ENCODE results near the gene IGFBP7.

Gene IGFBP7

DNA sequence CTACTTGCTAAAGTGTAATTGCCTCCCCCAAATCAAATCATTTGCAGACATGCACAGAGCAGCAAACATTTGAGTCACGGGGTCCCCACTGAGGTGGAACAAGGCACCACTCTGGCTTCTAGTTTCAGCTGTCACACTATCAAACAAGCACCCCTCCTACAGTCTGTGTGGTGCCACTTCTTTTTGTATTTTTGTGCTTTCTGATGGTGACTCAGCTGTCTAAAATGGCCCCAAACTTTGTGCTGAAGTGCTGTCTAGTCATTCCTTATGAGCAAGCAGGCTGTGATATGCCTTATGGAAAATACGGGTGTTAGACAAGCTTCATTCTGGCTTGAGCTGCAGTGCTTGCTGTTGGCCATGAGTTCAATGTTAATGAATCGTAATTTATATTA, 15.4 kb downstream of the IGFBP7 start:
- DNase-seq, result no peak

DNA sequence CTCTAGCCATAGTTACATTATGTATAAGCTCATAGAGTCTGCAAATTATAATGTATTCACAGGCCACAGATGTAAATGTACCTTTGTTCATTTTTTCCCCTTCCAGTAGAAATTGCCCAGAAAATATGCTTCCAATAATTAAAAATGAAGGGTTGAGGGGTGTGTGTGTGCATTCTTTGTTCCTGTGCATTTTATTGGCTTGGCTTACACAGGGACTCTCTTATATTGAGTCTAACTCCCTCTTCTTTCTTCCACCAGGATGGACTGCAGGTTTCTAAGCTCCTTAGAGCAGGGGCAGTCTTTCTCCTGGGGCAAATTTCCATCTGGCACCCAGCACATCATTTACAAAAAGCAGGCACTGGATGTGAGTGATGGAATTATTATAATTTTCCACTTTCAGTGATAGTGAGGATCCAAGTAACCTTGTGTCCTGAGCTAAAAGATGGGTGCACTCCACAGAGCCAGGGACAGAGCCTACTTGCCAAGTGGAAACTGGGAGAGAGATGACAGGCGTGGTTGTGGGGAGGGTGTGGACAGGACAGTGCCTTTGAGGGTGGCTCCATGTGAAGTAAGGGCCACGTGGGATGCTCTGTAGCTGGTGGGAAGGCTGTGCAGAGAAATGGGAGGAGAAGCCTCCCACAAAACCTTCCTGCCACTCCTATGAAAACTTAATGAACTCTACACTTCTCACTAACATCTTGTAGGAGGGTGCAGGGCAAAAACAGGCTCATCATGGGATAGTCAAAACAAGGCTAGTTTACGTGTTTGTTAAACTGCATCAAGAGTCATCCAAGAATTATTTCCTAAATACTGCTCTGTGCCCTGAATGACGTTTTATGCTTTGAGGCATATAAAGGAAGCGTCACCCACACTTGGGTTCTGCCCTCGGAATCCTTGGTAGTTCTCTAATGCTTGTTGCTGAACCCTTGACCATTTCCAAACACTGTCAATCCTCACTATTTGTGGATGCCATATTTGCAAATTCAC, 16.0 kb downstream of the IGFBP7 start:
- no peak for DNase-seq

DNA sequence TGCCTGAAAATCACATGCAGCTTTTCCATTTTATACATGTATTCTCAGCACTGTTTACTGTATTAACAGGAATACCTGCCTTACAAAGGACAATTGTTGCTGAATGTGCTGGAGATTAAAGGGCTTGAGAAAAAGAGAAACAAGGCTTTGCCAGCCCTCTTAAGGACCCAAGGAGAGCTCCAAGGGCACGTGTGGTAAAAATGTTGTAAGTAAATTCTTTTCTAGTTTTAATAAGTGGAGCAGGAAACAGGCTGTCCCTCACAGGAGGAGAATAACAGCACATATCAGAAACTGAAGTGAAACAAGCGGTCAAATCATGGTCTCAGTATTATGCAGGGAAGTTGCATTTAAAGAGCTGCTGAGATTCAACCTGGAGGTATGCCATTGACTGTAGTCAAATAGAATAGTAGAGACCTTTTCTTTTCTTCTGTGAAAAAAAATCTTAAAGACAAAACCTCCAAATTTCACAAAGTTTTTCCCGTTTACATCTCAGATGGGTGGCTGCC, 18.5 kb downstream of the IGFBP7 start:
- no peak for DNase-seq

DNA sequence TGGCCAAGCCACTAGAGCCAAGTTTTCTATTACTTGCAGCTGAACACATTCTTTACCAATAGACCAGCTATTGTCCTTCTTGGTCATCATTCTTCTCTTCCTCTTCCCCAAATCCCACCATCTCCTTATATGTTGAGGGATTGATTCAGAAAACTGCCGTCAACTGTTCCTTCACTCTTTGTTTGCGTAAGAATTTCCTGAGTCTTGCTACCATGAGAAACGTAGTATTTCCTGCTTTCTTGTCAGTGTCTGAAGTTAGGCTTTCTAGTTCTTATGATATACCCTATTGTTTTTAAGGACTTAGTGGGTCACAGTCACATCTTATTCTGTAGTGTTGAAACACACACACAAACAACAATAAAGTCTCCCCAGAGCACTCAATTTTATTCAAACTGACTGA, 20.1 kb downstream of the IGFBP7 start:
- DNase-seq, result no peak

DNA sequence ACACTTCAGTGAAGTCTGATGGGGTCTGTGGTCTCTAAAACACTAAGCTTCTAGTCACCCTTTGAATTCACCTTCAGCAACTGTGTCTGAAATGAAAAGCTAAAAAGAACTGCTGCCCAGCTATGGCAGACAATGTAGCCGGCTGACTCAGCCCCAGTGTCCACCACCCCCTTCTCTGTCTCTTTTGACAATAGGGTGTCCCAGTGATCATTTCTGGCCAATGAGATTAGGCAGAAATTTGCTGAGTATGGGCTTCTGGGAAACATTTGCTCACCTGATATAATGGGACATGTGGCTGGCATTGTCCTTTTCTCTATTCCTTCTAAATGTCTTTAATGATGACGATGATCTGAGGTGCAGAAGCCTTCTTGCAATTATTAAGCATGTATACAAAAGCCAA, 20.6 kb downstream of the IGFBP7 start:
- DNase-seq, result no peak

DNA sequence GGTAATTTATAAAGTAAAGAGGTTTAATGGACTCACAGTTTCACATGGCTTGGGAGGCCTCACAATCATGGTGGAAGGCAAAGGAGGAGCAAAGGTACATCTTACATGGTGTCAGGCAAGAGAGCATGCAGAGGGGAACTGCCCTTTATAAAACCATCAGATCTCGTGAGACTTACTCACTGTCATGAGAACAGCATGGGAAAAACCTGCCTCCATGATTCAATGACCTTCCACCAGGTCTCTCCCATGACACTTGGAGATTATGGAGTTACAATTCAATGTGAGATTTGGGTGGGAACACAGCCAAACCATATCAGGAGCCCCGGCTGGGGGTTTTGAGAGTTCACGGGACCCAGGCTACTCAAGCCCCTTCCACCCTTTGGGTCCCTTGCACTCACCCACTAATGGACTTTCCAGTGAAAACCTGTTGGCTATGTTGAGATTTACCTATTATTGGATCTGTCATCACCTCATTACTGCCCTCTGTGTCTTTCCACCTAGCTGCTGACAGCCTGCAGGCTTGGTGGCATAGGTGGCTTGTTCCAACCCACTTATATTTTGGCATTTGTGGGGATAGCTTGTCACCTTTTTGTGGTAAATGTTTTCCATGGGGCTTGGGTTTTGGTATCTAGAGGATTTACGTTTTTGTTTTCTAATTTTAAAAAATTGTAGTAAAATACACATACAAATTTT, 24.0 kb downstream of the IGFBP7 start:
- DNase-seq, result no peak

DNA sequence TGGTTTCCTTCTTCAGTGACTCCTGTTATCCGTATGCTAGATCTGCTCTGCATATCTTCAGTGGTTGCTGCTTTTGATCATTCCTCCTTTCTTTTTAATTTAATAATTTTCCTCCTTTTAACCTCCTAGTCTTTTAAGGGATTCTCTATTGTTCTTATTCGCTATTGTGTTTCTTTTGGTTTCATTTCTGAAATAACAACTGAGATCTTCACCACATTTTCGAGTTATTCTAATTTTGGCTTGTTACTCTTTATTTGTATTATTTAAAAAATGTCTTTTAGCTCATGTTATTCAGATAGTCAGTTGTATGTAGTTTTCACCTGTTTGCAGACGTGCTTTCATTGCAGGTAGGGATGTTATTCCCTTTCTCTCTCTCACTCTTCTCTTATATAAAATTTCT, 24.9 kb downstream of the IGFBP7 start:
- no peak for DNase-seq

DNA sequence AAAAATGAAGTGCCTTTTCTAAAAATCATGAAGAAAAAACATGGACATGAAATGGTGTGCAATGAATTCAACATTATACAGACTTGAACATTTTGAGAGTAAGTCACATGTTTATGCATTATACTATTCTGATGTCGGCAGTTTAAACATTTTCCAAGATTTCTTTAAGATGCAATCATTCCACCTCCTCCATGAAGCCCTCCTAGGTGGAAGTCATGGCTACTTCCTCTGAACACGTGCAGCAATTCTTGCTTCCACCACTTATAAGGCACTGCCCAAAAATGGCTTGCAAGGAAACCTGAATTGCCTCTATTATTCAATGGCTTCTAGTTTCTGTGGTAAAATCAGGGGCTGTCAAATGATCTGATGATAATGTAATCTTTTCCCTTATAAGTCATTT, 25.8 kb downstream of the IGFBP7 start:
- DNase-seq, result no peak

DNA sequence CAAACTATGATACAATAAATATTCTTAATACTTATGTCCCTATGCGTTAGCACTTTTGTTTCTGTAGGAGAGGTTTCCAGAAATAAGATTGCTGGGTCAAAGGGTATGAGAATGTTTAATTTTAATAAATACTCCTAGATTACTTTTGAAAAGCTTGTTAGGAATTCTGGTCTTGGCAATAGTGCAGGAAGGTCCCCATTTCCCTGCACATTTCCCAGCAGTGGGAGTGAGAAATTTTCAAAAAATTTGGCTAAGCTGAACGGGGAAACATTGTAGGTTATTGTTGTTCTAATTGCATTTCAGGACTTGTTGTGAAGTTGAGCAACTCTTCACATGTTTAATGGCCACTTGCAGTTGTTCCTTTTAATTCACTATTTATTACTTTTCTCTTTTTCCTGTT, 27.1 kb downstream of the IGFBP7 start:
- no peak for DNase-seq

DNA sequence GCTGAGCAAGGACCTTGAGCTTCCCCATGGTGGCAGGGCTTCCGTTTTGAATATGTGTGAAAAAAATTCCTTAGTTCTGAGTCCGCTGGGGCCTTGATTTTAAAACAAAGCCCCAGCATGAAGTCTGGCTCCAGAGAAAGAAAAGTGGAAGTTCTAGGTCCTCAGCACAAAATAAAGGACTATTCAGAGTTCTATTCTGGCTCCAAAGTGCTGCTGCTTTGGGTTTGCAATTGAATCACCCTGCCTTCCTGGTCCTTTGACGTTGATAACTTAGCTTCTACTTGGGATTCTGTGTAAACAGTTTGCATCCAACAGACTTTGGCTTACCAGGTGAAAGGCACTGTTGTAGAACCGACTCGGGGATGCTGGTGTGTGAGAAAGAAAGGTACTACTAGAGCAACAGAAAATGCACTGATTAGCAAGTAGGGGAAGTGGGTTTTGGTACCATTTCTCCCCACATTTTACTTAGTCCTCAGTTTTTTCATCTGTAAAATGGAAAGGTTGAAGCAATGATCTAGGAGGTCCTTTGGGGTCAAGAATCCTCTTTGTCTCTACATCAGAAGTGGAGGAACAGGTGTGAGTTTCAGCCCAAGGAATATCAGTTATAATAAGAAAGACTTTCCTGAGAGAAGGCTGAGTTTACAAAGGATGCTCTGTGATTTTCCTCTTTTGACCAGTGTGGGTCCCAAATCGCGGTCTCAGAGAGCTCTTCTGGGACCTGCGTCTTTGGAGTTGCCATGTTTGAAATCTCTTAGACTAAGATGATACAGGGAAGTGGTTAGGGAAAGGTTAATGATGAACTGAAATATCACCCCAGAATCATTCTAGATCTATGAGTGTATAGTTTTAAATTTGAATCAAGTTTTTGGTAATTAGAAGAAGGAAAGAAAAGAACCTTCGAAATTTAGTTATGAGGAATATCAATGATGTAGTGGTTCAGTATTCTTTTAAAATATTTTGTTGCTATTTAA, 28.2 kb downstream of the IGFBP7 start:
- no peak for DNase-seq

DNA sequence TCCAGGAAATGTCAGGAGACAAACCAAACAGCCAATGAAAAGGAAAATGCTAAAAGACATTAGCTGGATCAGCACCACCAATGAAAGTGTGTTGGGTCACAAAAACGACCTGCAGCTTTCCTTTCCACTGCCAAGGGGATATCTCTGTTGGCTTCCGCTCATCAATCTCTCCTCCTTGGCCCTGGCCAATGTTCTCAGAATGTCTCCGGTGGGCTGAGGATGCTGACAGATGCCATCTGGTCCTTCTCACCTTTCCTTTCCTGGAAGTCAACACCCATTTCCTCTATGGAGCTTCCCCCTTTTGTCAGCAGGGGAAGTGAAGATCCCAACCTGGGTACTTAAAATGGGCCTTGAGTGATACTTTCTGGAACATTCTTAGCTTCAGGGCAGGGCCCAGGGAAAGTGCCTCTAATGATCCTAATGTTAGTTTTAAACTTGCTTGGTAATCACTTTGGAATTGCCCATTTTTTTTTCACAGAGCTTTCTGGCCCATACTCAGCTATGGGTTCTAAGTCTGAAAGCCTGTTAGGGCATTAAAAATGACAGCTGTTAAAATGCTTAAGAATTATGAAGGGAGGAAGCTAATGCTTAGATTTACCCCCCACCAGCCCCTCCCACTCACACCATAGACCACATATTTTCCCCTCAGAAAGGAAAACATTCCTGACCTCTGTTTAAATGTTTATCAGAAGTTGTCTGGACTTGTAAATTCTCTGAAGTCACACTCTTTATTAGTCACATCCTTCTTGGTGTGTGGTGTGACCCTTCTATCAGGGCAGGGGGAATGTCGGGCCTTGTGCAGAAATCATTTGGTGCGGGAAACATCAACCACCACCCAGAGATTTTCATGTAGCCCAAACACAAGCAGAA, 29.2 kb downstream of the IGFBP7 start:
- DNase-seq, result no peak

DNA sequence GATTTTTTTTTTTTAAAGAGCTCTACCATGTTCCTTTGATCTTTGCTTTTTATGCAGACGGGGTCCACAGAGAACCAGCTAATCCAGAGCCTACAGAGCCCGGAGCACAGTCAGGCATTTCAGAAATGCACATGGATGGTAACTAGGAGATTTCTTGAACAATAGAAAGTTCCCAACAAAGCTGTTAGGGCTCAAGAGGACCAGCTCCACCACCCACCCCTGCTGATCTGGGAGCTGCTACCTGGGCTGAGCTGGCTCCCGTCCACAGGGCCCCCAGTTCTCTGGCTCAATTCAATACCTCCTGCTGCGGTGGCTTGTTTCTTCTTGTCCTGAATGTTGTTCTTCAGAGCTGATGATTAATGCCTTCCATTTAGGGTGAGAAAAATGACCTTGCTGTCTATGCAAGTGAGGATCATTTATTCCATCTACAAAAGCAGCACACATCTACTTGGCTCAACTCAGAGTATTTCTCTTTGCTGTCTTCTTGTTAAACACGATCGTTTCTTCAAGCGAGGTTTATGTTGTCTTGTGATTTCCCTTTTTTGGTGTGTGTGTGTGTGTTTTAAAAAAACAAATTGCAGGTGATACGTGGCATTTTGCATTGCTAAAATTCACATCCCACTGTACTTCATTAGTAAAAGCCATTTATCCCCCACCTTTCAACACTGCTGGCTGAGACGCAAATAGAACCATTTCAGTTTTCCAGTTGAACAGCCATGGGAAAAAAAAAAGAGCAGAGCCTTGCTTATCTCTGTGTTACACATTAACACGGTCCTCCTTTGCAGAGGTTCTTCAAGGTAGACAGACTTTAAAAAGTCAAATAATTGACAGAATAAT, 31.3 kb downstream of the IGFBP7 start:
- DNase-seq, result no peak

DNA sequence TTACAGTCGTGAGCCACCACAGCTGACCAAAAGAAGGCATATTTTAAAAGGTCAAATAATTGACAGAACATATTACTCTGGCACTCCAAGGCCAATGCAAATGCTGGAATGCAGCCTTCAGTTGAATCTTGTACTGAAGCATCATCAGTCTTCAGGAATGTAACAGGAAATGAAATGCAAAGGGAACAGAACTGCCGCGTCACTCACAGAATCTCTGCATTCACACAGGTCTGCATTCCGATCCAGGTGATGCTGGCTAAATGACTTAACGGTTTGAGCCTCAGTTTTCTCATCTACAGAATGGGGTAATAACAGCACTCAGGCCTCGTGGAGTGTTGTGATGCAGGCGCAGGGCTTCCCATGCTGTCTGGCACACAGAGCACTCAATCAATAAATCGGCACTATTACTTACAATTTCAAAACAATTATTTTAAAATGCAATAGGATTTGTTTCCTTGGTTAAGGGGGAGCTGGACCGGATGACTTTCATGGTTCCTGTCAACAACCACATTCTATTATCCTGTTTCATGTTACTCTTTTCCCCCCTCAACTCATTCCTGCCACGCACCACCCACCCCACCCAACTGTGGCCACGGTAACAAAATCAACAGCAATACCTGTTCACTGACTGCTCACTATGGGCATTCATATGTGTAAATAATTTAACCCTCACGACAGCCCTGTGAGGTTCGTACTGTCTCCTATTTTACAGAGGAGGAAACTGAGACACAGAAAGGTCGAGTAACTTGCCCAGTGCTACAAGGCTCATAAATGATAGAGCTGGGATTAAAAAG, 32.4 kb downstream of the IGFBP7 start:
- DNase-seq, result no peak

DNA sequence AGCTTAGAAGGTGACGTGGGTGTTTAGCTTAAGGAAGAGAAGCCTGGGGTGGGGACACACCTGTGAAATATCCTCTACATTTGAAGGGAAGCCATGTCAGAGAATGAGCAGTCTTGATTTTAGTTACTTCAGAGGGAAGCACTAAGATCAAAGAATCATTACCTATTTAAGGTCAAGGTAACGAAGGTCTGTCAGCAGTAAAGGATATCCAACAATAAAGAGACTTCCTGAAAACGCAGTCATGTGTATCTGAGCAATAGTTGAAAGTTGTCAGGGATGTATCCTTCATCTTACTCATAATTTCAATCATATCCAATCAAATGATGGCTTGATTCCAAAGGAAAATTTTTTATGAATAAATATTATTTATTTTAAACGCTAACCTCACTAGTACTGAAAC, 33.5 kb downstream of the IGFBP7 start:
- DNase-seq, result no peak

DNA sequence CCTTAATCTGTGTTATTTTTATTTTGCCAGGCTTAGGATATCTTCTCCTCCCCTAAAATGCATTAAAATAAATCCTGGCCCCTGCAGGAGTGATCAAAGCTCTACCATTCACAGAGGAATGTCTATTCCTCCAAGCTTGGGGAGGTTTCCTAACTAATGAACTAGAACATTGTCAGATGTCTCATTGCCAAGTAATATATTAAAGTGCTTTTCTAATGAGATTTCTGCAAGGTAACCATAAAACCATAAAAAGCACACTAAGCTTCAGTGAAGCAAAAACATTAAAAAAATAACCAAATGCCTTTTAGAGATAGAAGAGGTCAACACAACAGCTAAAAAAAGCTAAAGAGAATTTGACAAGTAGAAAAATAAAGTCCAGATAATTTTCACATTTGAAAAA, 34.8 kb downstream of the IGFBP7 start:
- DNase-seq, result no peak

DNA sequence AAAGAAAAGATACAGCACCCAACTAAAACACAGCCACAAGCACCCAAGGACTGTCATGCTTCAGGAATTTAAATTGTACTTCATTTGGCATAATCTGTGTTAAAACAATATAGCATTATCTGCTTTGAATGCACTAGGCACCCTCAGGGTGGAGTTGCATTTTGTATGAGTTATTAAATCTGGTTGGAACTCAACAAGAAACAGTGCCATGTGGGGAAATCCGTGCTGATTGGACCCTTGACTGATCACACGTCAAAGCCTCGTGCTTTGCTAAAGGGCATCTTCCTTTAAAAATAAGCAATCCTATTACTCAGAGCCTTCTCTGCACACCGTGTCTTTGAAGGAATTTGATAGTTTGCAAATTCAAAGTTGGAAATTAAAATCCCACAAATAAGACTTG, 35.4 kb downstream of the IGFBP7 start:
- no peak for DNase-seq

DNA sequence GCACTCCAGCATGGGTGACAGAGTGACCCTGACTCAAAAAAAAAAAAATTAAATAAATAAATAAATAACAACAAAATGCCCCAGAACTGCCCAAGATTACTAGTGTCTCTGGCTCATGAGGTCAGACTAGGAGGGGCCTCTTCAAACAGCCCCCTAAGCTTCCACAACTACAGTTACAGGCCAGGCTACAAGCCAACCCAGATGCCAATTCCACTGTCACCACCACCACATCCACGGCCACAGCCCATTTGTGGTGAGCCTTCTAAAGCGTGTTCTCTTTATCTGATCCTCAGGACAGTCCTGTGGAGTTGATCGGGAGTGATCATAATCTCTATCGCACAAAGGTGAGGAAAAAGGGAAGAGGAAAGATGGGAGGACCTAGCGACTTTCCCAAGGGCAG, 36.6 kb downstream of the IGFBP7 start:
- DNase-seq, result no peak

DNA sequence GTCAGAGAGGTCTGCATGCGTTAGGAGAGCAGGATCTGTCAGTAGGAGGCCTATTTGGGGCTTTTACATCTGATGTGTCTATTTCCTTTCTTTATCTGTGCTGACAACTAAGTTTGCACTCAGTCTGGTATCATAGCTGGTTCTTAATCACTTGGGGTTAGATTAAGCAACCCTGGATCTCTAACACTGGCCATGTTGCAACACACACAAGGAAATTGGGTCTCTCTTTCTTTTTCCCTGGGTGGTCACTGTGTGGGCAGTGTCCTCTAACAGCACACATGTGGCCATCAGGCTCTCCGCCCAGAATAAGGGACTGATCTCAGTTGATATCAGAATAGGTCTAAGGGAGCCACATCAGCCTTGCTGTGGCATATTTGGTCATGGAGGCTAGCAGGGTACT, 38.9 kb downstream of the IGFBP7 start:
- no peak for DNase-seq

DNA sequence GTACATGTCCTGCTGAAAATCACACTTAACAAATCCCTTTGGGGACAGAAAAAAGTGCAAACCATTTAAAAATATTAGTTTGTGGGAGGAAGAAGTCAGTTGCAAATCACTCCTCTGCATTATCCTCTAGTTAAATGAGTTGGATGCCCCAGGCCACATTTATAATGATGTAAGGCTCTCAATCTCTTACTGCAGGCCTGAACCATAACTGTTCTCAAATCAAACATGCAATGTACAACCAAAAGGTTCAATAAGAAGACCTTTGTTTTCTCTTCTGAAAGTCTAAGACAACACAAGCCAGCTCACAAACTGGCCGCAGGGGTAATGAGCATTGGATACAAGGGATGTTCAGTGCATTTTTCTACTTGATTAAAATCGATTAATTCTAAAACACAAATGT, 39.7 kb downstream of the IGFBP7 start:
- DNase-seq, result no peak

Data from activated gamma-delta T cell (primary cell).